ENCODE measurements around the gene NUMBL. TPM values are rescaled to one million over a fixed set of nuclear protein-coding genes. Genes with fewer than 3 reads are reported as not detected.
"Not testable (repeated sequence)": the region's sequence is repeated elsewhere in the genome, so short reads cannot be mapped to it uniquely, and the experiment has no call there.

NUMBL gene
- total RNA-seq, 1 donor from 2014 or later = 32.0 TPM

DNA sequence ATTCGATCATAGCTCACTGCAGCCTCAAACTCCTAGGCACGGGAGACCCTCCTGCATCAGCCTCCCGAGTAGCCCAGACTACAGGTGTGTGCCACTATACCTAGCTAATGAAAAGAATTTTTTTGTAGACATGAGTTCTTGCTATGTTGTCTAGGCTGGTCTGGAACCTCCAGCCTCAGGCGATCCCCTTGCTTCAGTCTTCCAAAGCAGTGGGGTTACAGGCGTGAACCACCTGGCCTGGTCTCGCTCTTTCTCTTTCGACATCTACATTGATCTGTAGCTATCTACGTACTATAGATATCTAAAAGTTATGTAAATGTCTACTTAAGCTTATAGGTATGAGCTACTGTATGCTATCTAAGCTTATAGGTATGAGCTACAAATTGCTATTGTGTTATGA lies 32.4 kb downstream of the NUMBL start:
- TF ChIP-seq, protein P1, sequence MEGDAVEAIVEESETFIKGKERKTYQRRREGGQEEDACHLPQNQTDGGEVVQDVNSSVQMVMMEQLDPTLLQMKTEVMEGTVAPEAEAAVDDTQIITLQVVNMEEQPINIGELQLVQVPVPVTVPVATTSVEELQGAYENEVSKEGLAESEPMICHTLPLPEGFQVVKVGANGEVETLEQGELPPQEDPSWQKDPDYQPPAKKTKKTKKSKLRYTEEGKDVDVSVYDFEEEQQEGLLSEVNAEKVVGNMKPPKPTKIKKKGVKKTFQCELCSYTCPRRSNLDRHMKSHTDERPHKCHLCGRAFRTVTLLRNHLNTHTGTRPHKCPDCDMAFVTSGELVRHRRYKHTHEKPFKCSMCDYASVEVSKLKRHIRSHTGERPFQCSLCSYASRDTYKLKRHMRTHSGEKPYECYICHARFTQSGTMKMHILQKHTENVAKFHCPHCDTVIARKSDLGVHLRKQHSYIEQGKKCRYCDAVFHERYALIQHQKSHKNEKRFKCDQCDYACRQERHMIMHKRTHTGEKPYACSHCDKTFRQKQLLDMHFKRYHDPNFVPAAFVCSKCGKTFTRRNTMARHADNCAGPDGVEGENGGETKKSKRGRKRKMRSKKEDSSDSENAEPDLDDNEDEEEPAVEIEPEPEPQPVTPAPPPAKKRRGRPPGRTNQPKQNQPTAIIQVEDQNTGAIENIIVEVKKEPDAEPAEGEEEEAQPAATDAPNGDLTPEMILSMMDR (conservative IDR thresholded peaks at IDR 0.05; ENCODE audit: low read depth, low read length) = no peak
- no peak overlapping the region for H3K4me3 ChIP-seq (ENCODE audit: low read depth, low read length)
- no peak for DNase-seq (ENCODE audit: low read depth)

DNA sequence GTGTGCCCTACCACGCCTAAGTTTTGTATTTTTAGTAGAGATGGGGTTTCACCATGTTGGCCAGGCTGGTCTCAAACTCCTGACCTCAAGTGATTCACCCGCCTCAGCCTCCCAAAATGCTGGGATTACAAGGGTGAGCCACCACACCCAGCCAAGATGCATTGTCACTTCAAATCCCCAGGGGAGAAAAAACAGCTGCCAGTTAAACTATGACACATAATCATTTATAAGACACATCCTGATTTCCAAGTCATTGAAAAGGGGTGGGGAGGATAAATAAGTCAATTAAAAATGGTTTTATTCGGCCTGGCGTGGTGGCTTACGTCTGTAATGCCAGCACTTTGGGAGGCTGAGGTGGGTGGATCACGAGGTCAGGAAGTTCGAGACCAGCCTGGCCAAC lies 34.8 kb downstream of the NUMBL start:
- not testable (repeated sequence) for H3K4me3 ChIP-seq (ENCODE audit: low read depth, low read length); DNase-seq (ENCODE audit: low read depth)

DNA sequence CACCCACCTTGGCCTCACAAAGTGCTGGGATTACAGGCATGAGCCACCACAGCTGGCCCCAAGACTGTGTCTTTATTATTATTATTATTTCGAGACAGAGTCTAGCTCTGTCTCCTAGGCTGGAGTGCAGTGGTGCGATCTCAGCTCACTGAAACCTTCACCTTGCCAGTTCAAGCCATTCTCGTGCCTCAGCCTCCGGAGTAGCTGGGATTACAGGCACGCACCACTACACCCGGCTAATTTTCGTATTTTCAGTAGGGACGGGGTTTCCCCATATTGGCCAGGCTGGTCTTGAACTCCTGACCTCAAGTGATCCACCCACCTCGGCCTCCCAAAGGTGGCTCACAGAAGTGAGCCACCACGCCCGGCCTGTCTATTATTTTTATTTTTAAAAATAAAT lies 38.1 kb downstream of the NUMBL start:
- not testable (repeated sequence) for DNase-seq (ENCODE audit: low read depth); H3K4me3 ChIP-seq (ENCODE audit: low read depth, low read length)

DNA sequence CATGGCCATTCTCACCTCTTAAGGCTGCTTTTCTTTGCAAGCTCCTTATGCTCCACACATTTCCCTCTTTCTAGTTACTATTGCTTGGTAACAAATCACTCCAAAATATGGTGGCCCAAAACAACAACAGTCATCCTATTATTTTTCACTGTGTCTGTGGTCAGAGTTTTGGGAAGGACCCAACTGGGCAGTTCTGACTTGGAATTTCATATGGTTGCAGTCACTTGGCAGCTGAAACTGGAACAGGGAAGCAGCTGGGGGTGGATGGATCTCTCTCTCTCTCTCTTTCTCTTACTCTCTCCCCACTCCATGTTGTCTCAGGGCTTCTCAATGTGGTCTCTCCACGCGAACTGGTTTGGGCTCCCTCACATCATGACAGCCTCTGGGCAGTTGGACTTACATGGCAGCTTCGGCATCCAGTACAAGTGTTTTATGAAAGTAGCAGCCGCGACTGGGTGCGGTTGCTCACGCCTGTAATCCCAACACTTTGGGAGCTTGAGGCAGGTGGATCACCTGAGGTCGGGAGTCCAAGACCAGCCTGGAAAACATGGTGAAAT lies 39.6 kb downstream of the NUMBL start:
- H3K4me3 ChIP-seq (ENCODE audit: low read depth, low read length) = no peak overlapping the region
- no peak for DNase-seq (ENCODE audit: low read depth)
- TF ChIP-seq, protein P1 (conservative IDR thresholded peaks at IDR 0.05; ENCODE audit: low read depth, low read length) = no peak

DNA sequence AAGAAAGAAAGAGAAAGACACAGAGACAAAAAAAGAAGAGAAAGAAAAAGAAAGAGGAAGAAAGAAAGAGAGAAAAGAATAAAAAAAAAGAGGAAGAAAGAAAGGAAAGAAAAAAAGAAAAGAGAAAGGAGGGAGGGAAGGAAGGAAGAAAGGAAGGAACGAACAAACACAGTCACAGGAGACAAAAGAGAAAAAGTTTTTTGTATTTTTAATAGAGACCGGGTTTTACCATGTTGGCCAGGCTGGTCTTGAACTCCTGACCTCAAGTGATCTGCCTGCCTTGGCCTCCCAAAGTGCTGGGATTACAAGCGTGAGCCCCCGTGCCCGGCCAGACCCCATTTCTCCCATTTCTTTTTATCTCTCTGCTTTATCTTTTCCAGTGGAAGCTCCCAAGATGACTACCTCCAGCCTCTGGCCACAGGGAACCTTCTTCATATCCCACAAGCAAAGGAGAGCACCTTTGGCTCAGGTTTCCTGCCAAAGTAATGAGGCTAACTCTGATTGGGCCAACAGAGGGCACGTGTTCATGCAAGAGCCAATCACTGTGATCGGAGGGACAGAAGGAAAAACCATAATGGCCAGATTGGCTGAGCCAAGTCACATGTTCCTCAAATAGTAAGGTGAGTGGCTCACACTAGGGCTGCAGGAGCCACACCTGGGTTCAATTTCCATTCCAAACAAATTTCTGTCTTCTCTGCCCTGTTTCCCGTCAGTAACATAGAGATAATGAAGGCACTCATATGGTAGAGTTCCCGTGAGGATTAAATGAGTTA lies 40.4 kb downstream of the NUMBL start:
- not testable (repeated sequence) for H3K4me3 ChIP-seq (ENCODE audit: low read depth, low read length); DNase-seq (ENCODE audit: low read depth)

DNA sequence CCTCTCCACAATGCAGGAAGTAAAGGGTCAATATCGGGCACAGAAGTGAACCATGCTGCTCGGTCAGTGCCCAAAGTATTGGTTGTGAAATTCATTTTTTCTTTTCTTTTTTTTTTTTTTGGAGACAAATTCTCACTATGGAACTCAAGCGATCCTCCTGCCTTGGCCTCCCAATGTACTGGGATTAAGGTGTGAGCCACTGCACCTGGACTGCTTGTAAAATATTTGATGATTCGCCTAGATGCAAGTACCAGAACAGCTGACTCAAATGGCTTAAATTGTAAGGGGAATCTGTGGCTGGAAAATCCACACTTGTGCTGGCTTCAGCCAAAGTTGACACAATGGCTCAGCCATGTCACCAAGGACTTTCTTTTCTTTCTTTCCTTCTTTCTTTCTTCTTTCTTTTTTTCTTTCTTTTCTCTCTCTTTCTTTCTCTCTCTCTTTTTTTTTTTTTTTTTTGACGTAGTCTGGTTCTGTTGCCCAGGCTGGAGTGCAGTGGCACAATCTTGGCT lies 43.7 kb downstream of the NUMBL start:
- TF ChIP-seq, protein P1 (conservative IDR thresholded peaks at IDR 0.05; ENCODE audit: low read depth, low read length) = no peak
- DNase-seq (ENCODE audit: low read depth) = peak; percentile 1
- H3K4me3 ChIP-seq (ENCODE audit: low read depth, low read length) = no peak overlapping the region

DNA sequence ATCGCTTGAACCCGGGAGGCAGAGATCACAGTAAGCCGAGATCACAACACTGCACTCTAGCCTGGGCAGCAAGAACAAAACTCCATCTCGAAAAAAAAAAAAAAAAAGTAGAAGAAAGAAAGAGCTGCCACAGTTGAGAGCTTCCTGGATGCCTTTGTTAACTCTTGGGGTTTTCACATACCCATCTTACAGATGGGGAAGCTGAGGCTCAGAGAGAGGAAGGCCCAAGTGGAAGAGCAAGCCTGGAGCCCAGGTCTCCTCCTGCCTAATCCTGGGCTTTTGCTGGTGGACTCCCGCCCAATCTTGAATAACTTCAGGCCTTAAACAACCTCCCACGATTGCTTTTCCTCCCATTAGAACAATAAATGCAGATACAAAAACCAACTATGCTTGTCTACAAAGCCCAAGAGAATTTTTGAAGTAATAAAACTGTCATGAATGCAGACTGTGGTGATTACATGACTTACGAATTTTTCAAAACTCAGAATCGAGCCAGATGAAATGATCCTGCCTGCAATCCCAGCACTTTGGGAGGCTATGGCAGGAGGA lies 47.6 kb downstream of the NUMBL start:
- TF ChIP-seq, protein P1 (conservative IDR thresholded peaks at IDR 0.05; ENCODE audit: low read depth, low read length) = no peak
- H3K4me3 ChIP-seq (ENCODE audit: low read depth, low read length) = no peak overlapping the region
- DNase-seq (ENCODE audit: low read depth) = no peak

DNA sequence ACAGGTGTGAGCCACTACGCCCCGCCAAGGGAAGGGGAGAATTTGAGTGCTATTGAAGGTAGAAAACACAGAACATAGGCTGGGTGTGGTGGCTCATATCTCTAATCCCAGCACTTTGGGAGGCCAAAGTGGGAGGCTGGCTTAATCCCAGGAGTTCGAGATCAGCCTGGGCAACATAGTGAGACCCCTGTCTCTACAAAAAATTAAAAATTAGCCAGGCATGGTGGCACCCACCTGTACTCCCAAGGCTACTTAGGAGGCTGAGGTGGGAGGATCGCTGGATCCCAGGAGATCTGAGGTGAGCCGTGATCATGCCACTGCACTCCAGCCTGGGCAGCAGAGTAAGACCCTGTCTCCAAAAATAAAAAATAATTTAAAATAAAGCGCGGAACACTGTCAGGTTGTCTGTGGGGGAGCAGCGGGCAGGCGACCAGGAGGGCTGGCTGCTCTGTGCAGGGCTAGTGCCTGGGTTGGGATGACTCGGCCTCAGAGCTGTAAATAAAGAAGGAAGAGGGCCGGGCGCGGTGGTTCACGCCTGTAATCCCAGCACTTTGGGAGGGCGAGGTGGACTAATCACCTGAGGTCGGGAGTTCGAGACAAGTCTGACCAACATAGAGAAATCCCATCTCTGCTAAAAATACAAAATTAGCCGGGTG lies 48.3 kb downstream of the NUMBL start:
- no peak overlapping the region for H3K4me3 ChIP-seq (ENCODE audit: low read depth, low read length)
- TF ChIP-seq, protein P1 (conservative IDR thresholded peaks at IDR 0.05; ENCODE audit: low read depth, low read length) = no peak
- DNase-seq (ENCODE audit: low read depth) = no peak
